HG03571 (cell line): ENCODE data around the gene SSR1.
A peak's percentile ranks its signal among the peaks of the same experiment; 100 is the strongest.

Source experiments
- ATAC-seq: cut with Tn5 transposase; IDR thresholded peaks from one replicate; pipeline ENCODE4 v1.9.1; 2021; ENCODE audit not compliant: unreplicated experiment

Gene SSR1

DNA sequence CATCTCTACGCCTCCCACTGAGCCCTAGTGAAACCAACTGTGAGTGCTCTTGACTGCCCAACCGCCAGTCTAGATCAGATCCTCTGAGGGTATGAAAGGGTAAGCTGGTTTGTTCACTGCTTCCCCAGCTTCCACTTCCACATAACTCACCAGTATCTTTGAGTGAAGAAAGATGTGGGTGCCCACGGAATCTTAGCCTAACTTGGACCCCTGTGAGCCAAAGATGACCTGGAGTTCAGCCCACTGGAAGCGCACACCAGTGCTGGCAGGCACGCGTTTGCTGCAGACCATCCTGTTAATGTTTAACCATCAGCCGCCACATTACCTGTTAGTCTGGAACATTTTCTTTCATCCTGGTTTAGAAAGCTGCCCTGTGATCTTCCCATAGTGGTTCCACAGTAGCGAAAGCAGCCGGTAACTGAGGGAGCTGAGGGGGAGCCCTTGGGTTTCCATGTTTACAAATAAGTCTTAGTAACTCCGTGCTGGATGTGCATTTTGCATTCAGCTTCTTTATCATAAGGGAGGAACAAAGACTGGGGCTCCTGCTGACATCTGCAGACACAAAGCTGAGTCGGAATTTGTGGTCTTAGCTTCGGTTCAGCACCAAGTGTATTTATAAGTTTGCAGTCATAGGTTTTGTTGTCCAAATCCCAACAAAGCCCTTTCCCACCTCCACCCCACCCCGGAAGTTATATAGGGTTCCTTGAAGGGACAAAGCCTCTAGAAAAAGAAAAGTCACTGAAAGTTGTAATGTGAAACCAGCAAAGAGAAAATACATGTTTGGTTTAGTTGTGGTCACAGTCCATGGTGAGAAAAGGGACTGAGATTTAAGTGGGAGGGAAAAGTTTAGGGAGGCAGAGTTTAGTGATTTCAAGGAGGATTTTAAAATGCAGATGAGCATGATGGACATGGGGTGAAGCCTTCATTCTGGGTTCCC is 71.0 kb downstream of the SSR1 start:
- no peak for ATAC-seq

GRCh38 chr6:7241160-7241559 is 71.8 kb downstream of the SSR1 start:
- ATAC-seq: no peak

- ATAC-seq: no peak
Observed at GRCh38 chr6:7240351-7240750, 72.6 kb downstream of the SSR1 start.

DNA sequence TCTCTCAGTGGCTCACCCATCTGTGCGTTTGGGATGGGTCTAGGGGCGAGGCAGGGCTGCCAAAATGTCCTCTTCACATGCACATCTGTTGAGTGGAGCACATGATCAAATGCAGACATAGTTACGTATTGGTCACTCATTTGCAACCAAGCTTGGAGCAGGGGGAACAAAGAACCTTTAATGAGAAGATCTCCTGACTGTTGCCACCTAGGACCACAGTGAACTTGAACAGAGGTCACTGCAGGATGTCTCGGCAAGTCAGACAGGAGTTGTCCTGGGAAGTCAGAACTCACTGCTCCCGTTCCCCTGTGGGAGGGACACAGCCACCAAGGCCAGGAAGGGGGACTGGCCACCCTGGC is 73.4 kb downstream of the SSR1 start:
- ATAC-seq: no peak

GRCh38 chr6:7238900-7239589 is 74.0 kb downstream of the SSR1 start:
- peak; percentile 47 for ATAC-seq

- no peak for ATAC-seq
Observed at GRCh38 chr6:7238526-7238899, 74.5 kb downstream of the SSR1 start.

DNA sequence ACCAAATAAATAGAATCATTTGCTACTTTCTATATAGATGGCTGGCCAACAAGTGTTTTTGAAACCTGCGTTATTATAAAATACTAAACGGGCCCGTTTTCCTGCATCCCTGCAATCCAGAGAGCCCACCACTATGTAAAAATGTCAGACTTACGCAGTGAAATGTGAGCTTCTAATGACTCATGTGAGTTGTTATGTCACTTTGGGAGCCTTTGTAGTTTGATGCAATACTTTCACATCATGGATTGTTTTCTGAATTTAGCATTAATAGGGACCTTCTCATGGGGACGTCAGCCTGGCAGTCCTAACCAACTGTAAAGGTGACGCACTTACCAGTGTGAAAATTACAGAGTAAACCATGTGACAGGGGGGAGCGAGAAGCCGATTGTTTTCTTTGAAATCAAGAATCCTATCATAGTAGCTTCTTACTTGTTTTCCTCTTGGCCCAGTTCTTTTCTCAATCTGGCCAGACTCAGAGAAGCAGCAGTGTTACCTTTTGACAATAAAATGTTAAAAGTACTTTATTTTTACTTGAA is 75.3 kb downstream of the SSR1 start:
- ATAC-seq: no peak

DNA sequence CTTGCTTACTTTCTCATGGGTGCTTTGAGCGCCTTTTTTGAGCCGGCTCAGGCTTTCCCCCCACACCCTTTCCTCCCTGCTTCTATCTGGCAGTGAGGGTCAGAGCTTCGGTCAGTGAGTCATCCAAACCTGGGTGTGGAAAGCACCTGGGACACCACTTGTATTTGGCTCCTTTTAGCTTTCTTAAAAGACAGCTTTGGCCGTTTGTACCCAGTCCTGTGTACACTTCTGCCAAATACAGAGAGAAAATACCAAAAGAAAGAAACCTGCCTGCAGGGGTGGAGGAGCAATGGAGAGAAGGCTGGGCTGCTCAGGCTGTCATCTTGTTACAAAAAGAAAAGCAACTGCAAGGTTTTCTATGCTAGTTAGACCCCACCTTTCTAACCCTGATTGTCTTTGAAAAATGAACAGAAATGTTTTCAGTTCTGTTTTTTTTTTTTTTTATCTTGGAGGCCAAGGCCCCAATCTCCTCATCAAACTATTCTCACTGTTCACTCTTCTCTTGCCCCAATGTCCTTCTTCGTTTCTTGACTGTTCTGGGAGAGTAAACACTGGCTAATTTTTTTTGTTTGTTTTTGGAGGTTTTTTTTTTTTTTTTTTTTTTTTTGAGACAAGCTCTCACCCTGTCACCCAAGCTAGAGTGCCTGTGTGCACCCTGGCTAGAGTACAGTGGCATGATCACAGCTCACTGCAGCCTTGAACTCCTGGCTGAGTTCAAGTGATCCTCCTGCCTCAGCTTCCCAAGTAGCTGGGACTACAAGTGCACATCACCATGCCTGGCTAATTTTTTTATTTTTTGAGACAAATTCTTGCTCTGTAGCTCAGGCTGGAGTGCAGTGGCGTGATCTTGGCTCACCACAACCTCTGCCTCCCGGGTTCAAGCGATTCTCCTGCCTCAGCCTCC is 76.4 kb downstream of the SSR1 start:
- peak; percentile 43 for ATAC-seq

DNA sequence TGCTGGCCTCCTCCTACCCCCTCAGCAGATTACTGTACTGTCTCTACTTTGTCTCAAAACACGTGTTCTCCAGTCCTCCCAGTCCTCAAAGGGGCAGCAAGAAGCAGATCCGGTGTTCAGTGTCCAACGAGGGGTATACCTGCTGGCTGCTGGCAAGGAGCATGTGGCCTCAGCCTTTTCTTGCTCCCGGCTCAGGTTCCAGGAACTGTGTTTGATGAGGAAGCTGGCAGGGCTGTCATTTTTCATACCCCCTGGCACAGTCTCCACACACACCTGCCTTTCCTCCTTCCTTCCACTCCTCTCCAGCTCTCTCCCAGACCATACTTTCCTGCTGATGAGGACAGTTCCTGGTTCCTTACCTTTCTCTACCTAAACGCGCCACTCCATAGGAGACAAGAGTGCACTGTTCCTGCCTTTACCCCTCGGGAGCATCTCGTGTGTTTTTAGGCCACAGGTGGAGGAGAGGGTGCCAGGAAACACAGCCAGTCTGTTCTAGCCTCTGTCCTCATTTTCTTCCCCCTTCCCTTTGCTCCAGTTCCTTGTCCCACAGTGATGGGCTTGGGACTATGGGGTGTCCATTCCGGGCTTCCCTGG is 77.2 kb downstream of the SSR1 start:
- ATAC-seq: no peak

GRCh38 chr6:7234547-7234946 is 78.5 kb downstream of the SSR1 start:
- ATAC-seq: no peak

GRCh38 chr6:7232351-7232750 is 80.6 kb downstream of the SSR1 start:
- ATAC-seq: no peak

- no peak for ATAC-seq
Observed at GRCh38 chr6:7230956-7231713, 81.9 kb downstream of the SSR1 start.

DNA sequence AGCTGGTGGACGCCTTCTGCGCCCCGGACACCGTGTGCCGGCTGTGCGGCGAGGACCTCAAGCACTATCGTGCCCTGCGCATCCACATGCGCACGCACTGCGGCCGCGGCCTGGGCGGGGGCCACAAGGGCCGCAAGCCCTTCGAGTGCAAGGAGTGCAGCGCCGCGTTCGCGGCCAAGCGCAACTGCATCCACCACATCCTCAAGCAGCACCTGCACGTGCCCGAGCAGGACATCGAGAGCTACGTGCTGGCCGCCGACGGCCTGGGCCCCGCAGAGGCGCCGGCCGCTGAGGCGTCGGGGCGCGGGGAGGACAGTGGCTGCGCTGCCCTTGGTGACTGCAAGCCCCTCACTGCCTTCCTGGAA is 82.7 kb downstream of the SSR1 start:
- no peak for ATAC-seq

DNA sequence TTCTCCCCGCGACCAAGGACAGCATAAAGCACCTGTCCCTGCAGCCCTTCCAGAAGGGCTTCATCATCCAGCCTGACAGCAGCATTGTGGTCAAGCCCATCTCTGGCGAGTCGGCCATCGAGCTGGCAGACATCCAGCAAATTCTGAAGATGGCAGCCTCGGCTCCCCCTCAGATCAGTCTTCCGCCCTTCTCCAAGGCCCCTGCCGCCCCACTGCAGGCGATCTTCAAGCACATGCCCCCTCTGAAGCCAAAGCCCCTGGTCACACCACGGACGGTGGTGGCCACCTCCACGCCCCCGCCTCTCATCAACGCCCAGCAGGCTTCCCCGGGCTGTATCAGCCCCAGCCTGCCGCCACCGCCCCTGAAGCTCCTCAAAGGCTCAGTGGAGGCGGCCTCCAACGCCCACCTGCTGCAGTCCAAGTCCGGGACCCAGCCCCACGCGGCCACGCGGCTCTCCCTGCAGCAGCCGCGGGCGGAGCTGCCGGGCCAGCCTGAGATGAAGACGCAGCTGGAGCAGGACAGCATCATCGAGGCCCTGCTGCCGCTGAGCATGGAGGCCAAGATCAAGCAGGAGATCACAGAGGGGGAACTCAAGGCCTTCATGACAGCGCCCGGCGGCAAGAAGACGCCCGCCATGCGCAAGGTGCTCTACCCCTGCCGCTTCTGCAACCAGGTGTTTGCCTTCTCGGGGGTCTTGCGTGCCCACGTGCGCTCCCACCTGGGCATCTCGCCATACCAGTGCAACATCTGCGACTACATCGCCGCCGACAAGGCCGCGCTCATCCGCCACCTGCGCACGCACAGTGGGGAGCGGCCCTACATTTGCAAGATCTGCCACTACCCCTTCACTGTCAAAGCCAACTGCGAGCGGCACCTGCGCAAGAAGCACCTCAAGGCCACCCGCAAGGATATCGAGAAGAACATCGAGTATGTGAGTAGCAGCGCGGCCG is 83.3 kb downstream of the SSR1 start:
- ATAC-seq: no peak

DNA sequence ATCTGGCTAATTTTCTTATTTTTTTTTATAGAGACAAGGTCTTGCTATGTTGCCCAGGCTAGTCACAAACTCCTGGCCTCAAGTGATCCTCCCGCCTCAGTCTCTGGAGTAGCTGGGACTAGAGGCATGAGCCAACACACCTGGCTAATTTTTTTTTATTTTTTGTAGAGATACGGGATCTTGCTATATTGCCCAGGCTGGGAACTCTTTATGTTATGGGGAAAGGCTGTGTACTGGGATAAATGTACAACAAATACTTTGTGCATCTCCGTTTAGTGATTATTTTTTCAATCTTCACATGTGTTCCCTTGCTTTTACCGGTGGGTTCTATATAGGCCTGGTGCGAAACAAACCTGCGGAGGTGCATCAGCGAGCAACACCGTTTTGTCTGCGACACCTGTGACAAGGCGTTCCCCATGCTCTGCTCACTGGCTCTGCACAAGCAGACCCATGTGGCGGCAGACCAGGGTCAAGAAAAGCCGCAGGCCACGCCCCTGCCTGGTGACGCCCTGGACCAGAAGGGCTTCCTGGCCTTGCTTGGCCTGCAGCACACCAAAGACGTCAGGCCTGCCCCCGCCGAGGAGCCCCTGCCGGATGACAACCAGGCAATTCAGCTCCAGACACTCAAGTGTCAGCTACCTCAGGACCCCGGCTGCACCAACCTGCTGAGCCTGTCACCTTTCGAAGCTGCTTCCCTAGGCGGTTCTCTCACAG is 84.2 kb downstream of the SSR1 start:
- ATAC-seq: no peak

DNA sequence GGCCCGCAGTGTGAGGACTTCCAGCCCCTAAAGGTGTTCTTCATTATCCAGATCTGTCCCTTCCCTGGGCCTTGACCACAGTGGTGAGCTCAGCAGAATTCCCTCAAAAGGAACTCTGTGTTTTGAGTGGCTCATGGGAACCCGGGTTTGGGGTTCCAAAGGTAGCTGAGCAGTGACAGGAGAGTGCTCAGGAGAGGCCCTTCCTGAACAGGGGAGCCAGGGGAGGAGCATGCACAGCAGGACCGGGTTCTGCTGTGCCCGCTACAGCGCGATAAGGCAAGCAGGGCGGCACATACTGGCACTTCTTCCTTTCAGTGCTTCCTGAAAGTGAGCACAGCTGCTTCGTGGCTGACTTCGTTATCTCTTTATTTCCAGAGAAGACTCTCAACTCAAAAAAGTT is 88.3 kb downstream of the SSR1 start:
- no peak for ATAC-seq

GRCh38 chr6:7222197-7222596 is 90.8 kb downstream of the SSR1 start:
- no peak for ATAC-seq

- no peak for ATAC-seq
Observed at GRCh38 chr6:7219310-7219709, 93.7 kb downstream of the SSR1 start.
